ENCODE results near the gene RAE1. TPM values are rescaled to one million over a fixed set of nuclear protein-coding genes. Genes with fewer than 3 reads are reported as not detected.
"Not testable (repeated sequence)": the region's sequence is repeated elsewhere in the genome, so short reads cannot be mapped to it uniquely, and the experiment has no call there.

The RAE1 gene
- polyA plus RNA-seq, 3 donors: 57.4 to 61.1 (median 58.8) TPM

DNA sequence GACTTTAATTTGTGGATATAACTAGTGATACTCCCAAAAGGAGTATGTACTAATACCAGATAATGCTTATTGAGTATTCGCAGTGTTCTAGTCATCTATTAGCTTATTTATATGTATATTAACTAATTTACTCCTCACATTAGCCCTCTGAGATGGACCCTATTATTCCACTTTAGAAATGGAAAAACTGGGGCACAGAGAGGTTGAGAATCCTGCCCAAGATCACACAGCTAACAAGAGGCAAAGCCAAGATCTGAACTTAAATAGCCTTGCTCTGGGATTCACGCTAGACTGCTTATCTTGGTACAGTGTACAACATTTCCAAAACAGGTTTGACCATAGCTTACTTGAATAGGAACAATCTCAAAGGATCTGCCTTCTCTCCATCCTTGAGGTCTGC is 29.9 kb upstream of the RAE1 start:
- no peak for DNase-seq

DNA sequence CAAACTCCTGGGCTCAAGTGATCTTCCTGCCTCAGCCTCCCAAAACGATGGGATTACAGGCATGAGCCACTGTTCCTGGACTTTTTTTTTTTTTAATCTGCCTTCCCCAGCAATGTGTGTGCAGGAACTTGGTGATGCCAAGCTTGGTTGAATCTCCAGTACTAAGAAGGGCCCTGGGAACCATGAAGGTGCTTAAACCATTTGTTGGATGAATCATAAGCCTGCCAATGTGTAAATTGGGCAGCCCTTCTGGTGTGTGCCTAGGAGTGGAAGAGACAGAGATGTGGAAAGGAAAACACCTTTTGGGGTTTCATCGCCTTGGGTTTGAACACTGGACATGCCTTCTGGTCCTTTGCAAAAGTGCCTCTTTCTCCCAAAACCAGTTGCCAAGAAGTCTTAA is 28.6 kb upstream of the RAE1 start:
- DNase-seq: no peak

GRCh38 chr20:57323034-57323433 is 28.0 kb upstream of the RAE1 start:
- DNase-seq: peak; percentile 20

GRCh38 chr20:57325632-57326356 is 25.3 kb upstream of the RAE1 start:
- DNase-seq: no peak

GRCh38 chr20:57326667-57327455 is 24.2 kb upstream of the RAE1 start:
- peak; percentile 74 for DNase-seq

- no peak for DNase-seq
These were observed 23.2 kb upstream of the RAE1 start for GRCh38 chr20:57327820-57328219.

DNA sequence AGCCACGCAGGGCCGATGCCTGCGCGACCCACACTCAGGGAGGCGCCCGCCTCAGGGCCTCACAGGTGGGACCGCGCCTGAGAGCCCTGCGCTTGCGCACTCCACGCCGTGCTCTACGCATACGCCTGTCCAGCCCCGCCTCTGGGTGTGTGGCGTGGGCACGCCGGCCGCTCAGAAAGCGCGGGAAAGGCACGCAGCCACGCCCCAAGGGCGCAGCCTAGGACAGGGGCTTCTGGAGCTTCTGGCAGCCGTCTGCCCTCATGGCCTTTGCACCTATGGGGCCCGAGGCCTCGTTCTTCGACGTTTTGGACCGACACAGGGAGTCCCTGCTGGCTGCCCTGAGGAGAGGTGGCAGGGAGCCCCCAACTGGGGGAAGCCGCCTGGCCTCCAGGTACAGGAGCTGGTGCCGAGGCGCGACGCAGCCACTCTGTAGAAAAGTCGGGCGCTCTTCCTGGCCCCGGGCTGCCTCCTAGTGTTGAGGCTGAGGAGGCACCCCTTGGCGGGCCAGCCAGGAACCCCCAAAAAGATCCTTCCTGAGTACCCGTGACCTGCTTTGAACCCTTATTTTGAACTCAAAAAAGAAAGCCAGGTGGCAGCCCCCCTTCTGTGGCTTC is 21.3 kb upstream of the RAE1 start, which contains the start of gene SPO11:
SPO11 (plus strand) TSS at position 196 of the 614 bp plus-strand sequence; CDS start at position 261, 65 bp downstream.
- no peak for DNase-seq

GRCh38 chr20:57330998-57331397 is 20.1 kb upstream of the RAE1 start:
- DNase-seq: no peak

DNA sequence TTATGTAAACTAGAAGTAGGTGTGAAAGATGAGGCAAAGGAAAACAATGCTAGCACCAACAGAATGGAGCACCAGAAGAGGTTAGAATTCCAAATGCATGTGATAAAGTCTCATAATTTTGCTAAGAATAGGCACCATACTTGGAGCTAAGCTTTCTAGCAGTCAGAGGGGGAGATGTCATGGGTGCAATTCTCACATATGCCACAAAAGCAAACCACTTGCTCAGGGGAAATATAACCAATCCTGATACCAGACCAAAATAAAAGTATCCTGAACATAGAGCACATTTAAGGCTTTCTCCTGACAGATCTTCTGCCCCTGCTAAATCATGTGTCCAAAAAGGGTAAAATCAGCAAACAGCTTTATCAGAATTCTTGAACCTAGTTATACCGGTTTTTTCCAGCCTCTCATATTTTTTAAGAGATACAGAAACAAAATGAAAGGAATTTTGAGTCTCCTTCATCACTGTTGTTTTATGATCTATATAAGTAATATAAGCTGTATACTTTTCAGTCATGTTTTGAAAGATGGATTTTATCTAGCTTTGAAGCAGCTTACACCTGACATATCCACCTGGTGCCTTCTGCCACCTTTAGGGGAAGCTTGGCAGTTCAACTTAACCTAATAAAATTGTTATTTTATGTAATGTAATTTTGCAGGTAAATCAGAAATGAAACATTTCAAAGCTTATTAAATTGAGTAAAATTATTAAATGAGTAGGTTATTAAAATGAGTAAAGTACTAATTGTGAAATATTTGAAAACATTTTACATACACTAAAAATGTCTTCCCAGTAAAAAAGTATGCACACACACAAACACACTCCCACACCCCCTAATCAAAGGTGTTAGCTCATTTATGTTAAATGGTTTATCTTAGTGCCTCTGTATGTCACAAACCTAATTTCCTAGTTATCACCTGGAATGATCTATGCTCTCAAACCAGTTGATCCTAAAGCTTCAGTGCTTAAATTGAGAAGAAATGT is 18.7 kb upstream of the RAE1 start:
- no peak for DNase-seq

DNA sequence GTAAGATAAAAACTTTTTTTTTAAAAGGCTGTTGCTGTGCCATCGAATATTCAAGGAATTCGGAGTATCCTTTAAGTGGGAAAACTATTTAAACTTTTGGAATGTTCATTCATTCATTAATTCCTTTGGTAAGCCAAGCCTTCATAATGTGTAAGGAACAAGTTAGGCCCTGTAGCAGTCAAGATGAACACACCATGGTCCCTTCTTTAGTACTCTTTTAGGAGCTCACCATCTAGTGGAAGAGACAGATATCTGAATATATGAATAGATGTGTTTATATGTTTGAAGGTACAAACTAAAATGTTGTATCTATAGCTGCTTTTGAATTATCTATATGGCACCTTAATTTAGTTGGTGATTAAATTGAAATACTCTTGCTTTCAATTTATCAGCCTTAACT is 15.7 kb upstream of the RAE1 start:
- DNase-seq: no peak

- DNase-seq: no peak
These were observed 9.4 kb upstream of the RAE1 start for GRCh38 chr20:57341663-57342062.

DNA sequence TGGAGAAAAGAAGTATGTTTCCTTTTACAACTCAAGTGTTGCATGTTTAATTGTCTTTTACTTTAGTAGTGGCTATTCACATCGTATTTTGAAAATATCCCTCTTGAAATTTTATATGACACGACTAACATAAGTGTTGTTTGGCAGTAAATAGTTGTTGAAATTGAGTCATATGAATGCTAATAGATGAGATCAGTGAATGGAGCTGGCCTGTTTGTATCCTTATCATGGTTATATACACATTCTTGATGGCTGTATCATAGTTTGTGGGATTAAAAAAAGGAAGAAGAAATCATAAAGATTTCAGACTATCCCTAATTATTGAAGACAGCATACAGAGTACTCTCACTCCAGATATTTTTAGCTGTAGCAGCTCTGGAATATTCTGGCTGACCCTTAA is 8.2 kb upstream of the RAE1 start:
- DNase-seq: no peak

GRCh38 chr20:57346477-57346876 is 4.6 kb upstream of the RAE1 start:
- DNase-seq: peak; percentile 73

- no peak for DNase-seq
These were observed 3.7 kb upstream of the RAE1 start for GRCh38 chr20:57347393-57347792.

- DNase-seq: not testable (repeated sequence)
These were observed 2.7 kb upstream of the RAE1 start for GRCh38 chr20:57348200-57348921.

DNA sequence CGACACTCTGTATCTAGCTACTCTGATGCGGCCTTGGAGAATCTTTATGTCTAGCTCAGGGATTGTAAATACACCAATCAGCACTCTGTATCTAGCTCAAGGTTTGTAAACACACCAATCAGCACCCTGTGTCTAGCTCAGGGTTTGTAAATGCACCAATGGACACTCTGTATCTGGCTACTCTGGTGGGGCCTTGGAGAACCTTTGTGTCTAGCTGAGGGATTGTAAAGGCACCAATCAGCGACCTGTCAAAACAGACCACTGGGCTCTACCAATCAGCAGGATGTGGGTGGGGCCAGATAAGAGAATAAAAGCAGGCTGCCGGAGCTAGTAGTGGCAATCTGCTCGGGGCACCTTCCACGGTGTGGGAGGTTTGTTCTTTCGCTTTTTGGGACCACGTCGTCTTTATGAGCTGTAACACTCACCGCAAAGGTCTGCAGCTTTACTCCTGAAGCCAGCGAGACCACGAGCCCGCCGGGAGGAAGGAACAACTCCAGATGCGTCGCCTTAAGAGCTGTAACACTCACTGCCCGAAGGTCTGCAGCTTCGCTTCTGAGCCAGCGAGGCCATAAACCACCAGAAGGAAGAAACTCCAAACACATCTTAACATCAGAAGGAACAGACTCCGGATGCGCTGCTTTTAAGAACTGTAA is 2.0 kb upstream of the RAE1 start:
- DNase-seq: not testable (repeated sequence)

- no peak for DNase-seq
These were observed 859 bp upstream of the RAE1 start for GRCh38 chr20:57350081-57350710.

DNA sequence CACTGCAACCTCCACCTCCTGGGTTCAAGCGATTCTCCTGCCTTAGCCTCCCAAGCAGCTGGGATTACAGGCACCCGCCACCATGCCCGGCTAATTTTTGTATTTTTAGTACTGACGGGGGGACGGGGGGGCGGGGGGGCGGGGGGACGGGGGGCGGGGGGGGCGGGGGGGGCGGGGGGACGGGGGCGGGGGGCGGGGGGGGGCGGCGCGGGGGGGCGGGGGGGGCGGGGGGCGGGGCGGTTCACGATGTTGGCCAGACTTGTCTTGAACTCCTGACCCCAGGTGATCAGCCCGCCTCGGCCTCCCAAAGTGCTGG is 371 bp upstream of the RAE1 start:
- not testable (repeated sequence) for DNase-seq

GRCh38 chr20:57352305-57352704 is 1.2 kb downstream of the RAE1 start:
- DNase-seq: no peak

DNA sequence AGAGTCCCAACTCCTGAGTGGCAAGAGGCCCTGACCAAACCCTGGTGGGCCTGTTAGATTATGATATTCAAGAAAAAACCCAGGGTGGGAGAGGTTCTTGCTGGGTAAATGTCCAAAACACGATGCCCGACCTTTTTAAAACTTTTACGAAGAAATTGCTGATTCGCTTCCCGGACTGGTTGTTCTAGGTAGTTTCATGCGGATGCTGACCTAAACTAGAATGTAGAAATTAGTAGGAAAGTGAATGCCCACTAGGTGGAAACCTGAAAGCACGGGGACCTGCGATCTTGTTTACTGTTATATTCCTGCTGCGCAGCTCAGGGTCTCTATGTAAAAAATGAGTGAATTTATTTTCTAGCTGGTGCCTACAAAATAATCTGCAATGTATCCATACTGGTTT is 2.3 kb downstream of the RAE1 start:
- no peak for DNase-seq

Data from renal pelvis (tissue), 4 donors.